Hematopoietic multipotent progenitor cell treated with erythropoietin and hydrocortisone succinate and interleukin-3 and kit ligand, for 8 days (in vitro differentiated cells): ENCODE measurements around the gene PIK3C2G.

Experiments
- DNase-seq: peaks from one replicate; pipeline ENCODE4 v3.0.0-alpha.2; 2015

Gene PIK3C2G

GRCh38 chr12:18570543-18570942, 309.2 kb downstream of the PIK3C2G start:
- no peak for DNase-seq

DNA sequence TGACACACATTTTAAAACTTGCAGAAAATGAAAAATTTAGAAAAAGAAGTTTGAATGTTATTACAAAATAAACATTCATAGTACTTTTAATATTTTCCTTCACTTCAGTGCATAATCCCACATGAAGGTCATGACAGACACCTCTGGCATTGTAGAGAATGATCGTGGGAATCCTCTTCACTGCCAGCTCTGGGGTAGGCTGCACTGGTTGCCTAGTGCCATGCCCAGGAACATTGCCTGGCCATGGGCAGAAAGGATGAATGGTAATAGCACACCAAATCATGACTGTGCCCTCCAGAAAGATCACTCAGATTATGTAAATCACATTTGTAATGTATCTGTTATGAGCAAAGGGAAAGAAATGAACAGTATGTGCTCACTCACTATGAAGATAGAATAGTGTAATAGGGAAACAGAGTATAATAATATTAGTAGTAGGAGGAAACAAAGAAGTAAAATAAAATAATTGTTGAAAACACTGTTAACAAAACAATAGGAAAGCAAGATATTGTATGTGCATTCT, 314.8 kb downstream of the PIK3C2G start:
- DNase-seq = no peak

GRCh38 chr12:18576648-18577047, 315.3 kb downstream of the PIK3C2G start:
- DNase-seq = no peak

- DNase-seq = no peak
Observed at GRCh38 chr12:18578191-18578590, 316.9 kb downstream of the PIK3C2G start.

GRCh38 chr12:18580291-18580690, 319.0 kb downstream of the PIK3C2G start:
- DNase-seq = no peak

DNA sequence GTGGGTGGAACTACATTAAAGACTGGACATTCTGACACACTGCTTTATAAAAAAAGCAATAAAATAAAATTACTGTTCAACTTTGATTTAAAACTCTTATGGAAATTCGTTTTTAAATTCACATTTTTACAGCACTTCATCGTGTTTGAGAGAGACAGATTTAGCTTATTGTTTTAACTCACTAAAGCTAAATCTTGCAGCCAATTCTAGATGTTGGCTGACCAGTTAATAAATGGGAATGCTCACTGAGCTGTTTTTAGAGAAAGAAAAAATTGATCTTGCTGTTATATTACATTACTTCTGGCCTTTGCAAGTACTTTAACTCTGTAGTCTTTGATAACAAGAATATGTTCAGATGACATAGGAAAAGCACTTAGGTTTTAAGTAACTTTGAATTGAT, 319.4 kb downstream of the PIK3C2G start:
- DNase-seq = no peak

- no peak for DNase-seq
Observed at GRCh38 chr12:18581232-18581962, 320.1 kb downstream of the PIK3C2G start.

DNA sequence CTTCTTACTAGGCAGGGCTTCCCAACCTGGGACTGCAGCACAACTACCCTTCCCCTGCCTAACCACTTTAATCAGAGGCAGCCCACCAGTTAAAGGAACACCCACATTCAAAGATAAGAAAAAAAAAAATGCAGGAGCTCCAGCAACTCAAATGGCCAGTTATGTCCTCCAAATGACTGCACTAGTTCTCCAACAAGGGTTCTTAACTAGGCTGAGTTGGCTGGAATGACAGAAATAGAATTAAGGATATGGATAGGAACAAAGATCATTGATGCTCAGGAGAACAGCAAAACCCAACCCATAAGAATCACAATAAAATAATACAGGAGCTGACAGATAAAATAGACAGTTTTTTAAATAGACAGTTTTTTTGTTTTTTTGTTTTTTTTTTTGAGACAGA, 322.3 kb downstream of the PIK3C2G start:
- DNase-seq = no peak

- DNase-seq = no peak
Observed at GRCh38 chr12:18586581-18586980, 325.3 kb downstream of the PIK3C2G start.

DNA sequence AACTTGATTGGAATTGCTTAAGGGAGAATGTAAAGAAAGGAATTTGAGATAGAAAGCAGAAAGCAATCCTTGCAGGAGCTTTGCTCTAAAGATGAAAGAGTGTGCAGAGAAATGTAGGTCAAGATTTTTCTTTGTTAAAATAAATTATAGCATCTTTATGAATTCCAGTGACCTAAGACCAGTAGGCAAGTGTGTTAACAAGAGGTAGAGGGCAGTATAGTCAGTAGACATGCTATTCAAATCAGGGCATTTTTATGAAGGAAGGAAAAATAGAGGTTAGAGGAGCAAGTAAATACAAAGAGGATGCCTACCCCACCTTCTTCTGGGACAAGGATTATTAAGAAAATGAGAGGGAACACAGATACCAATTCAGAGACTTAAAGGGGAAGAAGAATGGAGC, 328.0 kb downstream of the PIK3C2G start:
- DNase-seq = no peak

GRCh38 chr12:18591473-18591872, 330.2 kb downstream of the PIK3C2G start:
- no peak for DNase-seq

DNA sequence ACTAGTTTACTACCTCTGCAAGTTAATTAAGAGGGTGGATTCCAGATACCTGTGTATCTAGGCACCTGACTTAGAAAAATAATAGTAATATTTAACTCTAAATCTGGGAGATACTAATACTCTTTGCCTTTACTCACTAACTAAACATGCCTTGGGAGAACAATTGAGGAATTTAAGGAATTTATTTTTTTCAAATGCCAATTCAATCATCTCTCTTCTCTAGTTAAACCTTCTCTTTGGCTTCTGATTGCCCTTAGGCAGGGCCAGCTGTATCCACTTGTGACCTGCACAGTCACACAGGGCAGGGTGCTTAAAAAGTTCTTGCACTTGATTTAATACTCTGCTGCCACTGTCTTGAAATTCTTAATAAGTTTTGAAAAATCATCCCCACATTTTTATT, 334.1 kb downstream of the PIK3C2G start:
- DNase-seq = no peak

DNA sequence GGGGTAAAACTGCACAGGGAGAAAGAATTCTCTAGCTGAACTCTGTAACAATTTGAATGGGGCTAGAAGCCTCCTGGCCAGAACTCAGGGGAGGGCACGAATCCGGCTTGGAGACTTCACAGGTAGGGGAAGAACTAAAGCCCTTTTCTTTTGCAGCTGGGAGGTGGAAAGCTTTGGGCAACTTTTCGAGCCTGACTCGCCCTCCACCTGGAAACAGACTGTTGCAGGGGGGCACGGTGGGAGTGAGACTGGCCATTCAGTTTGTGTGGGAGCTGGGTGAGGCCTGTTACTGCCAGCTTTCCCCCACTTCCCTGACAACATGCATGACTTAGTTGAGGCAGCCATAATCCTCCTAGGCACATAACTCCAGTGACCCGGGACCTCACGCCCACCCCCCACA, 340.6 kb downstream of the PIK3C2G start:
- DNase-seq = no peak

- DNase-seq = no peak
Observed at GRCh38 chr12:18612971-18613370, 351.7 kb downstream of the PIK3C2G start.

GRCh38 chr12:18620986-18621385, 359.7 kb downstream of the PIK3C2G start:
- DNase-seq = no peak

- no peak for DNase-seq
Observed at GRCh38 chr12:18629445-18629844, 368.1 kb downstream of the PIK3C2G start.

GRCh38 chr12:18629916-18630315, 368.6 kb downstream of the PIK3C2G start:
- DNase-seq = no peak

DNA sequence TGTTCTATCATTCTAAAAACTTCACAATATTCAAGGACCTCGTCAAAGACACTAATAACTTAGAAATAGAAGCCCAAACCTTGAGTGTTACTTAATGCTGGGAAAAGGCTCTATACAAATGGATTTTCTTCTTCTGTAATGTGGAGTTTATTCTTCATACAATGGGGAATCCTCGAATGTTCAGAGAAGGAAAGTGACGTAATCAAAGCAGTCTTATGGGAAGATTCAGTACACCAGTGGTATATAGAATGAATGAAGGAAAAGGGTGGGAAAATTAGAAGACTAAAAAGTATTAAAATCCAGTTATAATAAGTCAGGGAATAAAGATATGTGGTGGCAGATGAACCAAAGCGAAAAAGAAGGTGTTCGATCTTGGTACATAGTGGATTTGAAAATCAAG, 370.0 kb downstream of the PIK3C2G start:
- DNase-seq = no peak

DNA sequence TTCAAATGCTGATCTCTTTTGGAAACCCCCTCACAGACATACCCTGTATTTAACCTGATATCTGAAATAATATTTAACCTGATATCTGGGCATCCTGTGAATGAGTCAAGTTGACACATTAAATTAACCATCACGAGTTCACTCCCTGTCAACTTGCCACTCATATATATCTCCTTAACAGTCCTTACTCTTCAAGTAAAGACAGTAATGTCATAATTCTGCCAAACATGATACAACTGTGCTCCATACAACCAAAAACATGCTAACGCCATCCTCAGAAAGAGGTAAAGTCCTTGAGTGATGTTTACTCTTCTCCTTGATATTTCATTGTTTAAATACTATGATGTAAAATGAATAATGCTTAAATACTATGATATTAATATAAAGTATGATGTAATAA, 371.5 kb downstream of the PIK3C2G start:
- no peak for DNase-seq

- no peak for DNase-seq
Observed at GRCh38 chr12:18634382-18634781, 373.1 kb downstream of the PIK3C2G start.

DNA sequence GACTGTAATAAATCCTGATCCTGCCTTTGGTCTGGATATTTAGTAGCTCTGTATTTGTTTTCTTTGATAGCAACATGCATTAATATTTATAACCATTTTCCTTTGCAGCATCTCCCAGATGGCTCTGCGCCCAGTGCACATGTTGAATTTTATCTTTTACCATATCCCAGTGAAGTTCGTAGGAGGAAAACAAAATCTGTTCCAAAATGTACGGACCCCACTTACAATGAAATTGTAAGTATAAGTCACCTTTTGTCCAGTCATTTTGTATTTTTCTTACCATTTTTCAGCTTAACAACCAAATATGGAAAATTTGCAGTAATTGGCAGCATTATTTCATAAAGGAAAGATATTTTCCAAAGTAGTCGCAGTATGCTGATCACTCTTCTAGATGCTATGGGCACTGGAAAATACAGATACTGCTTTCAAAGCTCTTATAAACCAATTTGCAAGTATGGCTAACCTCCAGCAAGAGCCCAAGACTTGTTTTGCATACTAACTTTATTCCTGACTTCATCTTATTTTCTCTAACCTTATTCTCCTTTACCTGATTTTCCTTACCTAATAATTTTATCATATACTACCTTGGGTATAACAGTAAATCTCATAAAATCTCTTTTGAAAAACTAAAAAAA, 379.1 kb downstream of the PIK3C2G start:
- no peak for DNase-seq

GRCh38 chr12:18643681-18644080, 382.4 kb downstream of the PIK3C2G start:
- DNase-seq = no peak

GRCh38 chr12:18644564-18644963, 383.2 kb downstream of the PIK3C2G start:
- DNase-seq = no peak

- DNase-seq = no peak
Observed at GRCh38 chr12:18646286-18646890, 385.1 kb downstream of the PIK3C2G start.
